Dedifferentiated amniotic fluid mesenchymal stem cell (primary cell): ENCODE data around the gene JAKMIP3.
"Not testable (repeated sequence)": the region's sequence is repeated elsewhere in the genome, so short reads cannot be mapped to it uniquely, and the experiment has no call there.

Experiments
- DNase-seq: peaks from one replicate; pipeline ENCODE4 v3.0.0-alpha.2; 2016; ENCODE audit errors: extremely low spot score

Gene JAKMIP3

DNA sequence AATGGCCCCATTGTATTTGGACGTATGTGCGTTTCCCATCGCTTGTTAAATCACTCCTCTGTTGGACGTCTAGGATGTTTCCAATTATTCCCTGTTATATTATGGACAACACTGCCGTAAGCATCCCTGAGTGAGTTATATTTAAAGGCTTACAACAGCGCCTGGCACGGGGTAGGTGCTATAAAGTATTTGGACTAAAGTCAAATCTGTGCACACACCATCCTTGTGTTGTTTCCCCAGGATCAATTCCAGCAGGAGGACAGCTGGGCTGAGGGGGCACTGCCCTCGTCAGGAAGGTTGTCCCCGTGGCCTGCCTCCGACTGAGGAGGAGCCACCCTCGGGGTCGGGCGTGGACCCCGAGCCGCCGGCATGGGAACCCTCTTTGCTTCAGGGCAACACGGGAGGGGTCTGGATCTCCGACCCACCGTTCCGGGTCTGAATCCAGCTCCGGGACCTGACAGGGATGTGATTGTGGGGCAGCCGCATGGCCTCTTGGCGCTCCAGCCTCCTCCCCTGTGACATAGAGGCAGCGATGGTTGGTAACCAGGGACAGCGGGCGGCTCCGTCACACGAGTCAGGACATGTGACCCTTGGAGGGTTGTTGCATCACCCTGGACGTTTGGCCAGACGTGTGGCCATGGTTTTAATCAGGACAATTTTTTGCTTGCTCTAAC lies 1.5 kb upstream of the JAKMIP3 start:
- no peak for DNase-seq

DNA sequence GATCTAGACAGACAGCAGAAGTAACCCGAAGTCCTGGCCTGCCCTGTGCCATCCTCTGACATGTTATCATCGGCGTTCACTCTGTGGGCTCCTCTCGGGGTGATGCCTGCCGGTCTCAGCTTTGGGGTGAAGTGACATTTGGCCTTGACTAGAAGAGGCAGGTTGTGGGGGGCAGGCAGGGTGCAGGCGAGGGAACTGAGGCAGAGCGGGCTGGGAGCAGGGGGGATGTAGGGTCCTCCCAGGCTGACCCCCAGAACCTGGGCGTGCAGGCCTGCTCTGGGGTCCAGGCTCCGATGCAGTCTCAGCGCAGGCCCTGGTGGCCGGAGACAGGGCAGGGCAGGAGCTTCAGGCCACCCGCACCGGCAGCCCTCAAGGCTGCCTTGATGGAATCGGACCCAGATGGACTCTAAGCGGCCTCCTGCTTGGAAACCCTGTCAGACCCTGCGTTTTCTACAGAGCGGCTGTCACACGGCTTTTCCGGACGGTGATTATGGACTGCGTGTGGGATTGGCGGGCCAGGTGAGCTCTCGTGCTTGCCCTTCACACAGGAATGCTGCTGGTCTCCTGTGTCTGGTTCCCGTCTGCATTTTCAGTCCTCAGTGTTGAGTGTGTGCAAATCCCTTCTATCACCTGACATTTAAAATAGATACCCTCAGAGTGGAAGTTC lies 842 bp upstream of the JAKMIP3 start:
- DNase-seq = no peak

DNA sequence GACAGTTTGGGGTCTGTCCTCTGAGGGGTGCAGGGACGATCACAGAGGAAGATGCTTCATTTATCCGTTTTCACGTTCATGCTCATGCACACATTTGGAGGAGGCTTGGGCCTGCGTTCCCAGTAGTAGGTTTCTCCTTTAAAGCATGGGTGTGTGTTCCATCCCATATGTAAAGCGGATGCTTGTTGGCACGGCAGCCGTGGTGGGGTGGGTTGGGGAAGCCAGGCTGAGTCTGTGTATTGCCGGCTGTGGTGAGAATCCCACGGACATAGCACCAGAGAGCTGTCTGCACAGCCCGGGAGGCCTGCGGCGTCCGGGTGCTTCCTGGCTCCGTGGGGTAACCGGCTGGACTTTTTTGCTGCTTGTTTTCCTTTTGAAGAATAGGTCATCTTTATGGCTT lies 440 bp downstream of the JAKMIP3 start:
- DNase-seq = peak; percentile 33

DNA sequence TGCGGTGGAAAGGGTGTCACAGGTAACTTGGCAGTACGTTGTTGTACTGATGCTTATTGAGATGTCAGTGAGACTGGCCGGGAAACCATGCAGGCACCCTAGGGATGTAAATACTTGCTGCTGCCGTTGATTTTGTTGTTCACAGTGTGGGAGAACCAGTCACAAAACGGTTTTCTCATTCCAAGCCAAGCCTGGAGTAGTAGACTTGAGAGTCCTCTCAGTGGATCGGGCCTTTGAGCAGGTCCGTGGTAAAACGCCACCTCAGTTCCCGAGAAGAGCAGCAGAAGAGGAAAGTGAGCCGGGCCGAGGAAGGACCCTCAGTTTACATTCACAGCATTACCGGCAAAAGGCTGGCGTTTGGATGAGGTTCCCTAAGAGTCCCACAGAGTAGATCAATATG lies 1.1 kb downstream of the JAKMIP3 start:
- no peak for DNase-seq

DNA sequence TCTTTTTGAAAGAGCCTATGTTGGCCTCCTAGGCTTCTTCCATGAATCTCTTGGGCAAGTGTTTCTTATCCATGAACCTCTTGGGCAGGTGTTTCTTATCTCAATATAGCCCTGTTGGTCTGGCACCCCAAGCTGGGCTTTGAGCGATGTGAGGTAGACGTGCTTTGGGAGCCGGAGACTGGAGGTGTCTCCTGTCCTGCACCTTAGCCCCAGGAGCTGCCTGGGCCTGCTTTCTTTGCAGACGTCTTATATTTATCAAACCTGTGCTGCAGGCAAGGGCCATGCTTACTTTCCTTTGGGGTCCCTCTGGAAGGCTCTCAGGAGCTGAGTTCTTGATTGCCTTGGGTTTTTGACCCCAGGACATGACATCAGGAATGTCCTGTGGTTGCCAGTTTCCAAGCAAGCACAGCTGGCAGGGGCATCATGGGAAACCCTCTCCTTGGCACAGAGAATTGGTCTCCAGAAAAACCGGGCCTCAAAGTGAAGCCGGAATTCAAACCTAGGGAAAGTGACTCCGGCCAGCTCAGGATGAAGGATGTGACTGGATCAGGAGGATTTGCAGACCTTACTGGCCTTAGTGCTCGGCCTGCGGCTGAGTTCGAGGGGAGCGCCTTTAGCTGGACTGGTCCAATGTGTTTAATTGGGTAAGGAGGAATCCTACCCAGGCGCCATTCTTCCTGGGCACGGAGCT lies 2.8 kb downstream of the JAKMIP3 start:
- no peak for DNase-seq

DNA sequence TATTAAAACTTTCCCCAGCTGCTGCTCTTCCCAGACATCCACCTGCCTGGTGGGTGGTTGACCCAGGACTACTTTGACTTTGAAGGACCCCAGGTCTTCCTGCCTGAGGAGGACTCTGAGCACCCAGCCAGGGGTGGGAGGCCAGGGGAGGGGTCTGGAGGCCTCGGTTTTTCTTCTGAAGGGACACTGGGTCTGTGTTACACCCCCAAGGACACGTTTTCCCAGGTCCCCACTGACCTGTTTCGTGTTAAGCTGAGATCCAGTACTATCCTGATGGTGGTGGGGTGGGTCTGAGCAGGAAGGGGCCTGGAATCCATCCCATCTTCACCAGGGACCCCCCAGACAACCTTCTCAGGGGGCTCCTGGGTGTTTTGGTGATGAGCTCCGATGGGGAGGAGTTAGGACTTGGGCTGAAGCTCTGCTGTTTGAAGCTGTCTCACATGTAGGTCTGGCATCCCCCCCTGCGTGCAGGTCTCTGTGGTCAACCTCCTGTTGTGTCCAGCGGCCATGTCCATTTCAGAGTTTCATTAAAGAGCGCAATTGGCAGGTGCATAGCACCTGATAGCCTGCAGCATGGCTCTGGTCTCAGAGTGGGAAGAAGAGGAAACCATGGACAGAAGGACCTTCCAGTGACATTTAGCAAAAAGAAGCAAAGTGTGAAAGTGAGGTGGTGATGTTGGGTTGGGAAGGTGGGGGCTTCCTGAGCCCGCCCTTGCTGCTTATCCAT lies 3.5 kb downstream of the JAKMIP3 start:
- DNase-seq = no peak

DNA sequence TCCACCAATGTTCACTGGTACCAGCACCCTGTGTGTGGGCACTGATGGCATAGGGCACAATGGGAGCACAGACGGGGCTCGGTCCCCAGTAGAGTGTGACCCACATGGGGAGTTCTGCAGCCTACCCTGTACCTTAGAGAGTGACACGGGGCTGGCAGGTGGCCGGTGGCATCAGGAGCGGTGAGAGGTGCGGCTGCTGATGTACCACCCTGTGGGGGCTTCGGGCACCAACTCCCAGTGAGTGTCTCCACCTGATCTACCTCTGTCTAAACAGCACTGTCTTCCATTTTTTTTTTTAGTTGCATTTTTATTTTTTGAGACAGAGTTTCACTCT lies 4.1 kb downstream of the JAKMIP3 start:
- no peak for DNase-seq

DNA sequence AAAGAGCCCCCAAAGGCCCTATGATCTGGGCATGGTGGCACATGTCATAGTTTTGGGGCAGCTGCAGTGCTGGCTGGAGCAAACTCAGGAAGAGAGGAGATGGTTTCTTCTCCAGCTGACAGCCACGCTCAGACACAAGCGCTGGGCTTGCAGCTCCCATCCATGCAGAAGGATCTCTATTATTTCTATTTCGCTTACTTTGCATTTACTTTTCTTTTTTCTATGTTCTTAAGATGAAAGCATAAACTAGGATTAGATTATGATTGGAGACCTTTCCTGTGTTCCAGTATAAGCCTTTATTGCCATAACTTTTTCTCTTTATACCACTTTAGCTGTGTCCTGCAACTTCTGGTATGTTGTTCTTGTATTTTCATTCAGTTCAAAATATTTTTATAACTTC lies 5.0 kb downstream of the JAKMIP3 start:
- no peak for DNase-seq

DNA sequence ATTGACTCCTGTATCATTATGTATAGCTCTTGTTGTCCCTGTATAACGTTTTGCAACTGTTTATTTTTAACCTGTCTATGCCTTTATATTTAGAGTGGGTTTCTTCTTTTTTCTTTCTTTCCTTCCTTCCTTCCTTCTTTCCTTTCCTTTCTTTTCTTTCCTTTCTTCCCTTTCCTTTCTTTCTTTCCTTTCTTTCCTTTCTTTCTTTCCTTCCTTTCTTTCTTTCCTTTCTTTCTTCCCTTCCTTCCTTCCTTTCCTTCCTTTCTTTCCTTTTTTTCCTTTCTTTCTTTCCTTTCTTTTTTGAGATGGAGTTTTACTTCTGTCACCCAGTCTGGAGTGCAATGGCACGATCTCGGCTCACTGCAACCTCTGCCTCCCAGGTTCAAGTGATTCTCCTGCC lies 5.9 kb downstream of the JAKMIP3 start:
- no peak for DNase-seq

DNA sequence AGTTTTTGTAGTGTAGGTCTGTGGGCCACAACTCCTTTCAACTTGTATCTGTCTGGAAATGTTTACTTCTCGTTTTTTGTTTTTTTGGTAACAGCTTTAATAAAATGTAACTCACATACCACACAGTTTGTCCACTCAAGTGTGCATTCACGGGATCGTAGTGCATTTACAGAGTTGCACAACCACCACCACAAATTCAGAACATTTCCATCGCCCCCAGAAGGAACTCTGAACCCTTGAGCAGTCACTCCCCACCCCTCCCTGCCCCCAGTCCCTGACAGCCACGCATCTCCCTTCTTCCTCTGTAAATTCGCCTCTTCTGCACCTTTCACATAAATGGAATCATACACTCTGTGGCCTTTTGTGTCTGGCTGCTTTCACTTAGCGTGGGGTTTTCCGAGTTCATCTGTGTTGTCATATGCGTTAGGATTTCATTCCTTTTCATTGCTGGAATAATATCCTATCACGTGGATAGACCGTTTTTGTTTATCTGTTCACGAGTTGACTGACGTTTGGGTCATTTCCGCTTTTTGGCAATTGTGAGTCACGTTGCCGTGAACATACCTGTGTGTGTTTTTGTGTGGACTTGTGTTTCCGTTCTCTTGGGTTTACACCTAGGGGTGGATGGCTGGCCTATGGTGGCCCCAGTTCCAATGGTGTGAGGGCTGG lies 10.3 kb downstream of the JAKMIP3 start:
- no peak for DNase-seq

DNA sequence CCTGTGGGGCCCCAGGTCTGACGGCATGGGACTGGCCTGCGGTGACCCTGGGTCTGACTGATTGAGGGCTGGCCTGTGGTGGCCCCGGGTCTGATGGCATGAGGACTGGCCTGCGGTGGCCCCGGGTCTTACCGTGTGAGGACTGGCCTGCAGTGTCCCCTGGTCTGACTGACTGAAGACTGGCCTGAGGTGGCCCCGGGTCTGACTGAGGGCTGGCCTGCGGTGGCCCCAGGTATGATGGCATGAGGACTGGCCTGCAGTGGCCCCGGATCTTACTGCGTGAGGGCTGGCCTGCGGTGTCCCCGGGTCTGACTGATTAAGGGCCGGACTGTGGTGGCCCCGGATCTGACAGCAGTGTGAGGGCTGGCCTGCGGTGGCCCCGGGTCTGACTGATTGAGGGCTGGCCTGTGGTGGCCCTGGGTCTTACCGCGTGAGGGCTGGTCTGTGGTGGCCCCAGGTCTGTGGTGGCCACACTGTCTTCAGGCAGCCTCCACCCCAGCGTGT lies 10.9 kb downstream of the JAKMIP3 start:
- DNase-seq = no peak

DNA sequence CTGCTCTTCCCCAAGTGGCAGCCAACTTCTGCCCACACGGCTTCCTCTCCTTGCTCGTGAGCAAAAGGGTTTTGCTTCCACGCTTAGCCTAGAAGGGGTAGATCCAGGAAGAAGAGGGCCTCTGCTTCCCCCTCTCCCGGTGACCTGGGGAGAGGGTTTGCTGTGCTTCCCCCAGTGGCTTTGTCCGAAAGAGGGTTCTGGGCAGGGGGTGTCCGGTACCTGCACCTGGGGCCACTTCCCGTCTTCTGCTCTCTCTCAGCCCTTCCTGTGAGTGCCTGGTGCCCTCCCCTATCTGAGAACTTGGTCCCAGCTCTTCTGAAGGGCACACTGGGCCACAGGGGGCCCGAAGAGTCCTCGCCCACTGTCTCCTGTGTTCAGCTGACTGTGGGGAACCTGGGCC lies 11.3 kb downstream of the JAKMIP3 start:
- DNase-seq = no peak

DNA sequence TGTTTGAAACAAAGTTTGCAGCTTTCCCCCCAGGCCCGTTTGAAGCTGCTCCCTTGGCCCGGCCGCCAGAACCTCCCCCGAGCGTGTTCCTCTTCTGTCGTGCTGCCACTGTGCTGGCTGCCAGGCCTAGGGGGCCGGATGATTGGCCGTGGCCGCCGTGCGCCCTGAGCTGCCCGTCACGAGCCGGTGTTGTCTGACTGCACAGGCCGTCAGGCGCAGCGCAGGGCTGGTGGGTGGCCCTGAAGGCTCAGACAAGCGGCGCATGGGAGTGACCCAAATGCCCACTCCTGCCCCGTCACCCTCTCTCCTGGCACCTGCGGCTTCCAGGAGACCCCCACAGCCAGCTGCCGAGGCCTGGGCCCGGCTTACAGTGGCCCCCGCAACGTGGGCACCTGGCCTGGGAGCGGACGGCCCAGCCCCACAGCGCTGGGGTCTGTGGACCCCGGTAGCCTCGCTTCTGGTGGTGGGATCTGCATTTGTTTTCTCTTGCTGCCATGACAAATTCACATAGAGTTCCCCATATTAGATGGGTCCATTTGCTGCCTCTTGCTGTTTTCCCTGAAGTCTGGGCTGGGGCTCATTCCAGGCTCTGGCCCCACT lies 13.1 kb downstream of the JAKMIP3 start:
- no peak for DNase-seq

DNA sequence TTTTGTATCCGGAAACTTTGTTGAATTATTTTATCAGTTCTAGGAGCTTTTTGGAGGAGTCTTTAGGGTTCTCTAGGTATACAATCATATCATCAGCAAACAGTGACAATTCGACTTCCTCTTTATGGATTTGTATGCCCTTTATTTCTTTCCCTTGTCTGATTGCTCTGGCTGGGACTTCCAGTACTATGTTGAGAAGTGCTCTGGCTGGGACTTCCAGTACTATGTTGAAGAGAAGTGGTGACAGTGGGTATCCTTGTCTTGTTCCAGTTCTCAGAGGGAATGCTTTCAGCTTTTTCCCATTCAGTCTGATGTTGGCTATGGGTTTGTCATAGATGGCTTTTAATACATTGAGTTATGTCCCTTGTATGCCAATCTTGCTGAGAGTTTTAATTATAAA lies 18.6 kb downstream of the JAKMIP3 start:
- DNase-seq = not testable (repeated sequence)

DNA sequence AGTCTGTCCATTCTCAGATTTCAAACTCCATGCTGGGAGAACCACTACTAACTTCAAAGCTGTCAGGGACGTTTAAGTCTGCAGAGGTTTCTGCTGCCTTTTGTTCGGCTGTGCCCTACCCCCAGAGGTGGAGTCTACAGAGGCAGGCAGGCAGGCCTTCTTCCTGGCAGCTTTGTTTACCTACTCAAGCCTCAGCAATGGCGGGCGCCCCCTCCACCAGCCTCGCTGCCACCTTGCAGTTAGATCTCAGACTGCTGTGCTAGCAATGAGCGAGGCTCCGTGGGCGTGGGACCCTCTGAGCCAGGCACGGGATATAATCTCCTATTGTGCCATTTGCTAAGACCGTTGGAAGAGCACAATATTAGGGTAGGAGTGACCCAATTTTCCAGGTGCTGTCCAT lies 27.5 kb downstream of the JAKMIP3 start:
- not testable (repeated sequence) for DNase-seq

DNA sequence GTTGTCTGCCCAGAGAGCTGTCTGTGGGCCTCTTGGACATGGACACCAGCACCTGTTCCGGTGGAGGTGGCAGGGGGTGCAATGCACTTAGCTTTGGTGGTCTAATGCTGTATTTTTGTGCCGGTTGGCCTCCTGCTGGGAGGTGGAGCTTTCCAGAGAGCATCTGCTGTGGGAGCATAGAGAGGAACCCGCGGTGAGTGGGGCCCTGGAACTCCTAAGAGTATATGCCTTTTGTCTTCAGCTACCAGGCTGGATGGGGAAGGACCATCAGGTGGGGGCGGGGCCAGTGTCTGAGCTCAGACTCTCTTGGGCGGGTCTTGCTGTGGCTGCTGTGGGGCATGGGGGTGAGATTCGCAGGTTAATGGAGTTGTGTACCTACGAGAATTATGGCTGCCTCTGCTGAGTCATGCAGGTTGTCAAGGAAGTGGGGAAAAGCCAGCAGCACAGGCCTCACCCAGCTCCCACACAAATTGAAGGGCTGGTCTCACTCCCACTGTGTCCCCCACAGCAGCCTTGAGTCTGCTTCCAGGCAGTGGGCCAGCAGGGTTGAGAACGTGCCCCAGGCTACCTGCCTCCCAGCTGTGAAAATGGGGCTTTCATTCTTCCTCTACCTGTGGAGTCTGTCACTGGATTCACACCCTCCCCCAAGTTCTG lies 29.0 kb downstream of the JAKMIP3 start:
- no peak for DNase-seq

DNA sequence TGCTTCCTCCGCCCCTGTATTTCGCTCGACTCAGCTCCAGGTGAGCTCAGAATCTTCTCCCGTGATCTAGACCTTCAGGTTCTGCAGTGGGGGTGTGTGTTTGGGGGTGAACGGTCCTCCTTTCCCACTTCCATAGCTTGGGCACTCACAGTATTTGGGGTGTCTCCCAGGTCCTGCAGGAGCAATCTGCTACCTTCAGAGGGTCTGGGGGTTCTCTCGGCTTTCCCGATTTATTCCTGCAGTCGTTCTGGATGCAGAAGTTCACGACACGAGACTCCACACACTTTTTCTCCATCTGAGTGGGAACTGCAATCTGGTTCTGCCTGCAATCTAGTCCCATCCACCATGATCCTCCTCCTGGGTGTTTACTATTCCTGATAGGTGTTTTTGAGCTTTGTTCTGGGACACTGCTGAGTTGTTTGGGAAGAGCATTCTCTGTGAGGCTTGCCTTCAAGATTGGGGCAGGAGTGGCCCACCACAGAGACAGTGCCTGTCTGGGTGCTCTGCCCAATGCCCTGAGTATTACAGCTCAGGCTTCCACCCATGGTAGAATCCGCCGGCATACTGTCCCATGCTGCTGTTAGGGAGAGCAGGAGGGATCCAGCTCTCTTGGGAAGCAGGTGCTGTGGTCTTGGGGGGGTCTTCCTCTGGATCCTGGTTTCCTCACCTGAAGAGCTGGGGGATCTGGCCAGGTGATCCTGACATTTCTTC lies 29.8 kb downstream of the JAKMIP3 start:
- no peak for DNase-seq

DNA sequence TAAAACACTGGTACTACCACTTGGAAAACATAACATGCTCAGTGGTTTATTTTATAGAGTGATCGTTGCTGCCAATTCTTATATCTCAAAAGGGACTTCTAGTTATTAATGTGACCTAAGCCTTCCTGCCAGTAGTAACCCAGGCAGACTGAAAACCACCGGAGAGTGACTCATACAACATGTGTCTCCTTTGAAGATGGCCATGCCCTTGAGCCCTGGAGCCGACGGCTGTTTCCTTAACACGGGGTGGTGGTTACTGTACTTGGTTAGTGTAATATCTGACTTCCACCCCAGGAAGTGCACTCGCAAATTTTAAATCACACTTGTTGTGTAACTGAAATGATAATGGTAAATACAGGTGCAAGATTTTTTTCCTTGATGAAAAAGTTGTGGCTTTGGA lies 30.5 kb downstream of the JAKMIP3 start:
- no peak for DNase-seq

DNA sequence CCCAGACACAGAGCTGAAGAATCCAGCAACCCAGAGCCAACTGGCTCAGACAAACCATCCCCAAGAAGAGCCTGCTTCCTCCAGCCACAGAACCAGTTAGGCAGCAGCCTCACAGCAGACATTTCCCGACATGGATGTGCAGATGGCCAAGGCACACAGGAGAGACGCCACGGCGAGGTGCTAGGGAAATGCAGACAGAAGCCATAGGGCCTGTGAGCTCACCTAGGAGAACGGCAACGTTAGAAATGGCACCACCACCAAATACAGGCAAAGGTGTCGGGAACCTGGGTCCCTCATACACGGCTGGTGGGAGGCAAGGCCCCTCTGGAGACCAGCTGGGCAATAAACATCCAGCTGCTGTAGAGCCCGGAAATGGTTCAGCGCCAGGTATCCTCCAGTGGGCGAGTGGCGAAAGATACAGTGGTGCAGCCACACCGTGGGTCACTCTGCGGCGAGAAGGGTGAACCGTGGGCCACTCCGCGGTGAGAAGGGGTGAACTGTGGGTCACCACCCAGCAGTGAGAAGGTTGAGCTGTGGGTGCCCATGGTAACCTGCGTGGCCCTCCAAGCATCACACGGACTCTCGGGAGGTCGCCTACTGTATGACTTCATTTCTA lies 31.2 kb downstream of the JAKMIP3 start:
- DNase-seq = no peak
